ENCODE measurements around the gene CLEC16A.

Gene CLEC16A

DNA sequence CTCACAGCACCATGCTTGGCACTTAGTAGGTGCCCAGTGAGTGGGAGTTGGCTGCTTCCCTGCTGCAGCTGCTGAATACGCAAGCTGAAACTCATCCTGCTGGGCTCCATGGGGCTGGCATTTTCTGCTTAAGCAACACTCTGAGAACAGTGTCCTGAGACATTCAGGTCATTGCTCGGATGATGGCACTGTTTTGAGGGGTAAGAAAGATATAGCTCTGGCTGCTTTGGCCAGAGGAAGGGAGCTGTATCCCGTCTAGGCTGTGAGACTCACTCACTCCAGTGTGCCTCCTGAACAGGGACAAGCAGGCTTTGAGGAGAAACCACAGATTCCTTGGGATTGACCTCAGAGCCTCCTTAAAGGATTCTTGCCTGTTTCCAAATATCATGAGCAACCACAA lies 120.5 kb downstream of the CLEC16A start:
- Histone ChIP-seq H3K27me3 (ENCODE audit: insufficient read depth, low read depth) (no peaks in the 10 kb centered on the region), H3K27ac (no peak overlapping the region), H3K9ac (no peak overlapping the region), H2AFZ (ENCODE audit: low read depth) (no peak overlapping the region), H3K36me3 (ENCODE audit: insufficient read depth) (no peaks in the 10 kb centered on the region), H3K4me1 (ENCODE audit: low read depth, poor library complexity, severe bottlenecking) (no peaks in the 10 kb centered on the region), H3K79me2 (ENCODE audit: insufficient read depth, low read depth) (no peaks in the 10 kb centered on the region), H4K20me1 (ENCODE audit: insufficient read depth) (no peaks in the 10 kb centered on the region), H3K4me3 (IDR thresholded peaks at IDR 0.05; ENCODE audit: insufficient read depth, low read depth, low read length) (no peak overlapping the region), H3K4me2 (no peak overlapping the region)
- TF ChIP-seq, protein P1, sequence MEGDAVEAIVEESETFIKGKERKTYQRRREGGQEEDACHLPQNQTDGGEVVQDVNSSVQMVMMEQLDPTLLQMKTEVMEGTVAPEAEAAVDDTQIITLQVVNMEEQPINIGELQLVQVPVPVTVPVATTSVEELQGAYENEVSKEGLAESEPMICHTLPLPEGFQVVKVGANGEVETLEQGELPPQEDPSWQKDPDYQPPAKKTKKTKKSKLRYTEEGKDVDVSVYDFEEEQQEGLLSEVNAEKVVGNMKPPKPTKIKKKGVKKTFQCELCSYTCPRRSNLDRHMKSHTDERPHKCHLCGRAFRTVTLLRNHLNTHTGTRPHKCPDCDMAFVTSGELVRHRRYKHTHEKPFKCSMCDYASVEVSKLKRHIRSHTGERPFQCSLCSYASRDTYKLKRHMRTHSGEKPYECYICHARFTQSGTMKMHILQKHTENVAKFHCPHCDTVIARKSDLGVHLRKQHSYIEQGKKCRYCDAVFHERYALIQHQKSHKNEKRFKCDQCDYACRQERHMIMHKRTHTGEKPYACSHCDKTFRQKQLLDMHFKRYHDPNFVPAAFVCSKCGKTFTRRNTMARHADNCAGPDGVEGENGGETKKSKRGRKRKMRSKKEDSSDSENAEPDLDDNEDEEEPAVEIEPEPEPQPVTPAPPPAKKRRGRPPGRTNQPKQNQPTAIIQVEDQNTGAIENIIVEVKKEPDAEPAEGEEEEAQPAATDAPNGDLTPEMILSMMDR (conservative IDR thresholded peaks at IDR 0.05; ENCODE audit: low read depth, low read length): no peak

DNA sequence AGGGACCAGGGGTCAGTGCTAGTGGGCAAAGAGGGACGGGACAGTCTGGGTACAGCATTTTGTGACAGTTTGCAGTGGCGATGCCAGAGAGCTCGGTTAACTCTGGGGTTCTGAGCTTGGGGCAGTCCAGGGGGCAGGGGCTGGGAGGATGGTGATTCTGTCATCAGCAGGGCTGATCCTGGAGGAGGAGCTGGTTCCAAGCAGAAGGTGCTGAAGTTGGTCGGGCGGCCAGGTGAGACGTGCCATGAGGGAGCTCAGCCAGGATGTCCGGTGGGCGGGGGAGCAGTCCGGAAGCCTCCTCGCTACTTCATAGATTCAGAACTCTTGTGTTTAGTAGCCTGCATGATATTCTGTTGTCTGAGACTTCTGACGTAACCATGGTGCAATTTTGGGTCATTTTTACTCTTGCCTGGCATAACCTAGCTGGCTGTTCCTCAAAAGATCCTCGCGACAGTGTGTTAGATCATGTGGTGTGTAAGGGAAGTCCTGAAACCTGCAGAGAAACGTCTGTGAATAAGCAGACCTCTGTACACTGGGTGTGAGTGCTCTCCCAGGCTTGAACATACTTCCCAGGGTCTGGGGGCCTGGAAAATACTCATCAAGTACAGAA lies 122.0 kb downstream of the CLEC16A start:
- no peak overlapping the region for H3K27ac ChIP-seq
- H3K4me3 ChIP-seq (IDR thresholded peaks at IDR 0.05; ENCODE audit: insufficient read depth, low read depth, low read length): no peak overlapping the region
- H3K9ac ChIP-seq: no peak overlapping the region
- no peaks in the 10 kb centered on the region for H4K20me1 ChIP-seq (ENCODE audit: insufficient read depth)
- no peak overlapping the region for H2AFZ ChIP-seq (ENCODE audit: low read depth)
- H3K27me3 ChIP-seq (ENCODE audit: insufficient read depth, low read depth): no peaks in the 10 kb centered on the region
- peaks cover 6% of the 10 kb centered on the region for H3K4me1 ChIP-seq (ENCODE audit: low read depth, poor library complexity, severe bottlenecking)
- no peak overlapping the region for H3K4me2 ChIP-seq
- TF ChIP-seq, protein P1 (conservative IDR thresholded peaks at IDR 0.05; ENCODE audit: low read depth, low read length): no peak
- H3K36me3 ChIP-seq (ENCODE audit: insufficient read depth): no peaks in the 10 kb centered on the region
- H3K79me2 ChIP-seq (ENCODE audit: insufficient read depth, low read depth): no peaks in the 10 kb centered on the region

DNA sequence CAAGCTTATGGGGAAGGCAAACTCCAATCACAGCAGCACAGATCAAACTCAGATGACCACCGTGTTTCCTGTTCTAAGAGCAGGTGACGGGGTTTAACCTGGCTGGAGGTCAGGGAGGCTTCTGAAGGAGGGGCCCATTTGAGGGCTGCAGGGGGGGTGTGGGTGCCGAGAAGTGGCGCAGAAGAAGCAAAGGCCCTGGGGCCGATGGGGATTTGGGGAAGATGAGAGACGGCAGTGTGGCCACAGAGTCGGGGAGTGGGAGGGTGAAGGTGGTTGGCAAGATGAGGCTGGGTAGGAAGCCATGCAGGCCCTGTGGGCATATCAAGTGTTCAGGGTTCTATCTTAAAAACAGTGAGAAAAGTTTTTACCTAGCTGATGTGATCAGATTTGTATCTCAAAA lies 122.9 kb downstream of the CLEC16A start:
- no peak overlapping the region for H3K4me2 ChIP-seq
- H2AFZ ChIP-seq (ENCODE audit: low read depth): no peak overlapping the region
- no peak overlapping the region for H3K4me3 ChIP-seq (IDR thresholded peaks at IDR 0.05; ENCODE audit: insufficient read depth, low read depth, low read length)
- peaks cover 6% of the 10 kb centered on the region for H3K4me1 ChIP-seq (ENCODE audit: low read depth, poor library complexity, severe bottlenecking)
- no peaks in the 10 kb centered on the region for H3K27me3 ChIP-seq (ENCODE audit: insufficient read depth, low read depth)
- no peak overlapping the region for H3K9ac ChIP-seq
- no peaks in the 10 kb centered on the region for H3K36me3 ChIP-seq (ENCODE audit: insufficient read depth)
- TF ChIP-seq, protein P1 (conservative IDR thresholded peaks at IDR 0.05; ENCODE audit: low read depth, low read length): no peak
- H3K79me2 ChIP-seq (ENCODE audit: insufficient read depth, low read depth): no peaks in the 10 kb centered on the region
- H3K27ac ChIP-seq: no peak overlapping the region
- H4K20me1 ChIP-seq (ENCODE audit: insufficient read depth): no peaks in the 10 kb centered on the region

DNA sequence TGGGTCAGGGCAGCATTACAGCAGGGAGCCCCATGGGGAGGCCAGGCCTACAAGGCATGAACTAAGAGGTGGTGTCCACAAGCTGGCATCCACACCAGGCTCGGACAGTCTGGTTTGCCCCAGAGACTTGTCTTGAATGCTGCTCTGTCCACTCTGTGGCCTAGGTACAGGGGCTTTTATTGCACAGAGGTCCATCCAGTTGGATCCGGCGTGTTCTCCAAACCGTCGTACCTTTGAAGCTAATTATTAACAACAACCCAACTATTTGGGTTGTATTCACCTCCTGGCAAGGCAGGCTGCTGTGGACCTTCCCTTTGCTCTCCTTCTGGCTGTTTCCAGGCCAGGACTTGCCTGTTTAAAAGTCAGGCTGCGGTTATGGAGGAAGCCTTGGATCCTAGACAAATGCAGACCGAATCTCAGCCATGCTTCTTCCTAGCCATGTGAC lies 123.4 kb downstream of the CLEC16A start:
- Histone ChIP-seq H3K27me3 (ENCODE audit: insufficient read depth, low read depth) (no peaks in the 10 kb centered on the region), H3K9ac (no peak overlapping the region), H3K27ac (no peak overlapping the region), H2AFZ (ENCODE audit: low read depth) (no peak overlapping the region), H4K20me1 (ENCODE audit: insufficient read depth) (no peaks in the 10 kb centered on the region), H3K79me2 (ENCODE audit: insufficient read depth, low read depth) (no peaks in the 10 kb centered on the region), H3K4me2 (no peak overlapping the region), H3K4me1 (ENCODE audit: low read depth, poor library complexity, severe bottlenecking) (peaks cover 6% of the 10 kb centered on the region), H3K36me3 (ENCODE audit: insufficient read depth) (no peaks in the 10 kb centered on the region), H3K4me3 (IDR thresholded peaks at IDR 0.05; ENCODE audit: insufficient read depth, low read depth, low read length) (no peak overlapping the region)
- TF ChIP-seq, protein P1 (conservative IDR thresholded peaks at IDR 0.05; ENCODE audit: low read depth, low read length): no peak
